ENCODE data around the gene LRFN3. TPM values are rescaled to one million over a fixed set of nuclear protein-coding genes. Genes with fewer than 3 reads are reported as not detected.
A peak's percentile ranks its signal among the peaks of the same experiment; 100 is the strongest.

The LRFN3 gene
- total RNA-seq, 1 donor from 2014 or later, result 14.4 TPM

- H3K27me3 ChIP-seq (ENCODE audit: control insufficient read depth, insufficient read depth, low read length), result no peaks in the 10 kb centered on the region
- no peak overlapping the region for H3K4me3 ChIP-seq (ENCODE audit: low read depth, low read length)
- no peaks in the 10 kb centered on the region for H3K36me3 ChIP-seq (ENCODE audit: control insufficient read depth, insufficient read depth, low read length)
- TF ChIP-seq CTCF (IDR thresholded peaks at IDR 0.05; ENCODE audit: insufficient read depth, low read length, poor library complexity, severe bottlenecking), result no peak
- no peak for DNase-seq (ENCODE audit: low read depth)
Observed at GRCh38 chr19:35966771-35967170, 30.6 kb downstream of the LRFN3 start.

GRCh38 chr19:35973487-35973886 lies 37.3 kb downstream of the LRFN3 start:
- TF ChIP-seq CTCF (IDR thresholded peaks at IDR 0.05; ENCODE audit: insufficient read depth, low read length, poor library complexity, severe bottlenecking), result no peak
- Histone ChIP-seq H3K4me3 (ENCODE audit: low read depth, low read length) (no peak overlapping the region), H3K27me3 (ENCODE audit: control insufficient read depth, insufficient read depth, low read length) (no peaks in the 10 kb centered on the region), H3K36me3 (ENCODE audit: control insufficient read depth, insufficient read depth, low read length) (no peaks in the 10 kb centered on the region)
- no peak for DNase-seq (ENCODE audit: low read depth)

- Histone ChIP-seq H3K27me3 (ENCODE audit: control insufficient read depth, insufficient read depth, low read length) (peaks cover 3% of the 10 kb centered on the region), H3K36me3 (ENCODE audit: control insufficient read depth, insufficient read depth, low read length) (no peaks in the 10 kb centered on the region), H3K4me3 (ENCODE audit: low read depth, low read length) (no peak overlapping the region)
- TF ChIP-seq CTCF (IDR thresholded peaks at IDR 0.05; ENCODE audit: insufficient read depth, low read length, poor library complexity, severe bottlenecking), result no peak
- no peak for DNase-seq (ENCODE audit: low read depth)
Observed at GRCh38 chr19:35975608-35976214, 39.5 kb downstream of the LRFN3 start.

- Histone ChIP-seq H3K27me3 (ENCODE audit: control insufficient read depth, insufficient read depth, low read length) (peaks cover 3% of the 10 kb centered on the region), H3K4me3 (ENCODE audit: low read depth, low read length) (no peak overlapping the region), H3K36me3 (ENCODE audit: control insufficient read depth, insufficient read depth, low read length) (no peaks in the 10 kb centered on the region)
- peak; percentile 2 for TF ChIP-seq CTCF (IDR thresholded peaks at IDR 0.05; ENCODE audit: insufficient read depth, low read length, poor library complexity, severe bottlenecking)
- no peak for DNase-seq (ENCODE audit: low read depth)
Observed at GRCh38 chr19:35977446-35978222, 41.5 kb downstream of the LRFN3 start.

GRCh38 chr19:35978271-35978670 lies 42.1 kb downstream of the LRFN3 start:
- no peak overlapping the region for H3K4me3 ChIP-seq (ENCODE audit: low read depth, low read length)
- H3K36me3 ChIP-seq (ENCODE audit: control insufficient read depth, insufficient read depth, low read length), result no peaks in the 10 kb centered on the region
- no peak for TF ChIP-seq CTCF (IDR thresholded peaks at IDR 0.05; ENCODE audit: insufficient read depth, low read length, poor library complexity, severe bottlenecking)
- DNase-seq (ENCODE audit: low read depth), result no peak
- peaks cover 3% of the 10 kb centered on the region for H3K27me3 ChIP-seq (ENCODE audit: control insufficient read depth, insufficient read depth, low read length)
